ENCODE results near the gene WDR19. TPM values are rescaled to one million over a fixed set of nuclear protein-coding genes. Genes with fewer than 3 reads are reported as not detected.
A peak's percentile ranks its signal among the peaks of the same experiment; 100 is the strongest.

WDR19 gene
- total RNA-seq, 1 experiment from 2014 or later: 16.0 TPM

DNA sequence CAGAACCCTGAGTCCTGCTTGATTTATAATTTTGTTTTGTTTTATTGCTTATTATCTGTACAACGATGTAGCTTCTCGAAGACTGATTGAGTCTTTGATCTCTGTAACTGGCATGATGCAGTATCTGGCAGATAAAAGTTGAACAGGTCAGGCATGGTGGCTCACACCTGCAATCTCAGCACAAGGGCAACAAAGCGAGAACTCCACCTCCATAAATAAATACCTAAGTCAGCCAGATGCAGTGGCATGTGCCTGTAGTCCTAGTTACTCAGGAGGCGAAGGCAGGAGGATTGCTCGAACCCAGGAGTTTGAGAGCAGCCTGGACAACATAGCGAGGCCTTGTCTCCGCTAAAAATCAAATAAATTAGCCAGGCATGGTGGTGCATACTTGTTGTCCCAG is 15.7 kb upstream of the WDR19 start:
- intact Hi-C loops (cut with micrococcal nuclease; ENCODE audit: unreplicated experiment) (no loop called here), in situ Hi-C loops (cut with HindIII; ENCODE audit: low pct_unique_long_range_greater_than_20kb, low sequenced_read_pairs) (no loop called here)
- Histone ChIP-seq H3K4me1 (ENCODE audit: control insufficient read depth, insufficient read depth, low read length) (no peaks in the 10 kb centered on the region), H3K9me3 (ENCODE audit: control insufficient read depth, insufficient read depth, low read depth, low read length) (no peaks in the 10 kb centered on the region), H3K27ac (ENCODE audit: low read length) (no peak overlapping the region), H3K4me3 (ENCODE audit: low read depth in 2 of 2, low read length in 2 of 2) (no peak overlapping the region), H3K27me3 (ENCODE audit: control insufficient read depth, insufficient read depth, low read length) (no peaks in the 10 kb centered on the region), H3K36me3 (ENCODE audit: control insufficient read depth, insufficient read depth, low read length) (no peaks in the 10 kb centered on the region)
- TF ChIP-seq, protein P1, sequence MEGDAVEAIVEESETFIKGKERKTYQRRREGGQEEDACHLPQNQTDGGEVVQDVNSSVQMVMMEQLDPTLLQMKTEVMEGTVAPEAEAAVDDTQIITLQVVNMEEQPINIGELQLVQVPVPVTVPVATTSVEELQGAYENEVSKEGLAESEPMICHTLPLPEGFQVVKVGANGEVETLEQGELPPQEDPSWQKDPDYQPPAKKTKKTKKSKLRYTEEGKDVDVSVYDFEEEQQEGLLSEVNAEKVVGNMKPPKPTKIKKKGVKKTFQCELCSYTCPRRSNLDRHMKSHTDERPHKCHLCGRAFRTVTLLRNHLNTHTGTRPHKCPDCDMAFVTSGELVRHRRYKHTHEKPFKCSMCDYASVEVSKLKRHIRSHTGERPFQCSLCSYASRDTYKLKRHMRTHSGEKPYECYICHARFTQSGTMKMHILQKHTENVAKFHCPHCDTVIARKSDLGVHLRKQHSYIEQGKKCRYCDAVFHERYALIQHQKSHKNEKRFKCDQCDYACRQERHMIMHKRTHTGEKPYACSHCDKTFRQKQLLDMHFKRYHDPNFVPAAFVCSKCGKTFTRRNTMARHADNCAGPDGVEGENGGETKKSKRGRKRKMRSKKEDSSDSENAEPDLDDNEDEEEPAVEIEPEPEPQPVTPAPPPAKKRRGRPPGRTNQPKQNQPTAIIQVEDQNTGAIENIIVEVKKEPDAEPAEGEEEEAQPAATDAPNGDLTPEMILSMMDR (IDR thresholded peaks at IDR 0.05): no peak
- TF ChIP-seq POLR2AphosphoS5 (IDR thresholded peaks at IDR 0.05; ENCODE audit: low read depth, low read length) (no peak), REST (IDR thresholded peaks at IDR 0.05; ENCODE audit: insufficient read depth in 1 of 2, low read depth in 2 of 2, low read length in 1 of 2) (no peak), TCF7L2 (IDR thresholded peaks at IDR 0.05; ENCODE audit: low read depth, low read length) (no peak), SIN3A (IDR thresholded peaks at IDR 0.05; ENCODE audit: borderline replicate concordance, insufficient read depth, low read depth, low read length) (no peak)
- no peak for DNase-seq (ENCODE audit: low read depth, low spot score)
- no peak for ATAC-seq
- POLR2A ChIA-PET: interaction anchor here (0.8 kb wide), 1 partner anchor 75 kb away, joined by 4 read pairs; no protein-coding TSS in a partner anchor
- CTCF ChIA-PET: no interaction called here
- no TSS peak for BruUV-seq (replicated peaks)

DNA sequence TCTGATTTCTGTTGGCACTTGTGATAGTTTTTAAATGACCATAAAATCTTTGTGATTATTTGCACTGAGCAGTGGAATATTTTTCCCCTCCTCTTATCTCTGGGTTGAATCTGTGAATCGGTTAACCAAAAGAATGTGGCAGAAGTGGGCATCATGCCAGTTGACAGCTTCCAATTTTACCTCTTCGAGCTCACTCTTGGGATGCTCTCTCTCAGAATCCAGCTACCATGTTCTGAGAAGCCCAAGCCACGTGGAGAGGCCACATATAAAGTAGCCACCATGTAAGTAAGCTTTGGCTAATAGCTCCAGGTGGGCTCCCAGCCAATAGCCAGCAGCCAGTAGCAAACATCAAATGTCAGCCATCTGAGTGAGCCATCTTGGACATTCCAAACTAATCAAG is 12.9 kb upstream of the WDR19 start:
- ChIA-PET CTCF (interaction anchor here (0.6 kb wide), 1 partner anchor 12 kb away, joined by 3 read pairs; no protein-coding TSS in a partner anchor), POLR2A (no interaction called here)
- TF ChIP-seq, protein P1 (IDR thresholded peaks at IDR 0.05): no peak
- TF ChIP-seq REST (IDR thresholded peaks at IDR 0.05; ENCODE audit: insufficient read depth in 1 of 2, low read depth in 2 of 2, low read length in 1 of 2): no peak
- TF ChIP-seq TCF7L2 (IDR thresholded peaks at IDR 0.05; ENCODE audit: low read depth, low read length): no peak
- TF ChIP-seq SIN3A (IDR thresholded peaks at IDR 0.05; ENCODE audit: borderline replicate concordance, insufficient read depth, low read depth, low read length): no peak
- no peak for TF ChIP-seq POLR2AphosphoS5 (IDR thresholded peaks at IDR 0.05; ENCODE audit: low read depth, low read length)
- Histone ChIP-seq H3K27ac (ENCODE audit: low read length) (no peak overlapping the region), H3K4me1 (ENCODE audit: control insufficient read depth, insufficient read depth, low read length) (no peaks in the 10 kb centered on the region), H3K4me3 (ENCODE audit: low read depth in 2 of 2, low read length in 2 of 2) (no peak overlapping the region), H3K9me3 (ENCODE audit: control insufficient read depth, insufficient read depth, low read depth, low read length) (no peaks in the 10 kb centered on the region), H3K36me3 (ENCODE audit: control insufficient read depth, insufficient read depth, low read length) (no peaks in the 10 kb centered on the region), H3K27me3 (ENCODE audit: control insufficient read depth, insufficient read depth, low read length) (no peaks in the 10 kb centered on the region)
- ATAC-seq (peak; percentile 38; the same call in 1 of the 2 replicates), DNase-seq (ENCODE audit: low read depth, low spot score) (no peak)
- no TSS peak for BruUV-seq (replicated peaks)
- intact Hi-C loops (cut with micrococcal nuclease; ENCODE audit: unreplicated experiment) (no loop called here), in situ Hi-C loops (cut with HindIII; ENCODE audit: low pct_unique_long_range_greater_than_20kb, low sequenced_read_pairs) (no loop called here)
